SH-SY5Y (cell line): ENCODE results near the gene GOLT1A.

Experiments used
- GATA2 ChIP-seq: IDR thresholded peaks from 2 replicates; pipeline ENCODE4 v1.6.1; 2011; ENCODE audit warnings: mild to moderate bottlenecking, low read depth, low read length
- GATA3 ChIP-seq: IDR thresholded peaks from 2 replicates; pipeline ENCODE4 v1.6.1; 2011; ENCODE audit warnings: low read depth, mild to moderate bottlenecking, low read length, moderate library complexity

DNA sequence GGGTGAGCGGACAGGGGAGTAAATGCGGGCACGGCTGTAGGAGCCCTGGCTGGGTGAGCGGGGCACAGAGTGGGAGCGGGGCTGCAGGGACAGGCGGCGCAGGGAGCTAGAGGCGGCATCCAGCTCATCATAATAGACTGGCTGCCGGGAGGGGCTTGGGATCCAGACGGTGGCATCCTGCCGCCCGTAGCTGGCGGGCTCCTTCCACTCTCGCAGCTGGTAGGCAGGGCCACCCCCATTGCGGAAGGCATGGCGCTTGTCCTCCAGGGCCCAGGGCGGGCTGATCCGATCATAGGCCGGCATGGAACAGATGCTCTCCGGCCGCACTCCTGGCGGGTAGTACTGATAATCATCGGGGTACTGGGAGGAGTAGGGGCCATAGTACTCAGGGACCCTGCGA lies 43.7 kb upstream of the GOLT1A start:
- TF ChIP-seq GATA3 (no peak), GATA2 (peak; percentile 72)
